Fibroblast of lung (primary cell): ENCODE measurements around the gene NYNRIN. TPM values are rescaled to one million over a fixed set of nuclear protein-coding genes. Genes with fewer than 3 reads are reported as not detected.

Experiments
- DNase-seq, 2 donors: peaks; one replicate each; pipeline versions ENCODE4 v3.0.0 to v3.0.0-alpha.2; 2010; ENCODE audit warnings: low read depth in 2 of 2
- H2AFZ ChIP-seq: 2 replicates; pipeline ENCODE4 v1.5.1; 2012; ENCODE audit warnings: low read length, control low read depth, inconsistent platforms
- H3K27ac ChIP-seq: 2 replicates; pipeline ENCODE4 v1.5.1; 2011; ENCODE audit warnings: low read length, control low read depth; ENCODE audit not compliant: insufficient read depth
- H3K27me3 ChIP-seq: 2 replicates; pipeline ENCODE4 v1.5.1; 2011; ENCODE audit warnings: mild to moderate bottlenecking, low read length; ENCODE audit not compliant: control insufficient read depth, insufficient read depth
- H3K36me3 ChIP-seq: 2 replicates; pipeline ENCODE4 v1.5.1; 2011; ENCODE audit warnings: low read length; ENCODE audit not compliant: control insufficient read depth, insufficient read depth
- H3K4me1 ChIP-seq: 2 replicates; pipeline ENCODE4 v1.5.1; 2011; ENCODE audit warnings: low read length; ENCODE audit not compliant: control insufficient read depth, insufficient read depth; ENCODE audit errors: extremely low read depth
- H3K4me2 ChIP-seq: 2 replicates; pipeline ENCODE4 v1.5.1; 2011; ENCODE audit warnings: low read length, control low read depth; ENCODE audit not compliant: insufficient read depth; ENCODE audit errors: extremely low read depth
- H3K4me3 ChIP-seq, 4 experiments: fragments of 200-600 bp in 1 of 4; sonication (generic) in 1 of 4; replicated peaks in 1 of 4; 2 replicates each; pipeline ENCODE4 v1.5.1; 2011 to 2016; ENCODE audit warnings: low read length in 4 of 4, low read depth in 3 of 4, mild to moderate bottlenecking in 3 of 4, control low read depth in 2 of 4, inconsistent platforms in 1 of 4, mixed read lengths in 1 of 4; ENCODE audit not compliant: insufficient read depth in 1 of 4; ENCODE audit errors: control extremely low read depth in 1 of 4
- H3K79me2 ChIP-seq: 2 replicates; pipeline ENCODE4 v1.5.1; 2012; ENCODE audit warnings: mild to moderate bottlenecking, low read length, inconsistent platforms; ENCODE audit not compliant: control insufficient read depth, insufficient read depth
- H3K9ac ChIP-seq: 2 replicates; pipeline ENCODE4 v1.5.1; 2011; ENCODE audit warnings: mild to moderate bottlenecking, low read length, control low read depth; ENCODE audit not compliant: insufficient read depth
- H3K9me3 ChIP-seq: 2 replicates; pipeline ENCODE4 v1.5.1; 2012; ENCODE audit warnings: low read depth, low read length; ENCODE audit not compliant: control insufficient read depth, insufficient read depth
- H4K20me1 ChIP-seq: 2 replicates; pipeline ENCODE4 v1.5.1; 2011; ENCODE audit warnings: low read length; ENCODE audit not compliant: control insufficient read depth, insufficient read depth; ENCODE audit errors: extremely low read depth
- CTCF ChIP-seq, 2 donors: IDR thresholded peaks in 1 of 2; conservative IDR thresholded peaks in 1 of 2; 1 replicate in 1 of 2; 2 replicates in 1 of 2; pipeline ENCODE4 v1.5.1; 2011 to 2012; ENCODE audit warnings: low read length in 2 of 2, control low read depth in 1 of 2, inconsistent platforms in 1 of 2, low read depth in 1 of 2, mild to moderate bottlenecking in 1 of 2
- EZH2 ChIP-seq: IDR thresholded peaks from 2 replicates; pipeline ENCODE4 v1.5.1; 2012; ENCODE audit warnings: low read length, control low read depth, mild to moderate bottlenecking; ENCODE audit errors: missing control alignments
- polyA plus RNA-seq, 2 donors: library from polyadenylated mRNA; depleted of rRNA in 1 of 2; stranded (reverse) in 1 of 2; unstranded in 1 of 2; fragments of >200 nt; gene quantifications; 2 replicates each; pipeline ENCODE4 v1.2.1, GENCODE V29; 2011 to 2012; ENCODE audit warnings: missing spikeins in 1 of 2
- total RNA-seq: library from RNA; depleted of rRNA; stranded (reverse); fragments of >200 nt; gene quantifications from 2 replicates; pipeline ENCODE4 v1.2.1, GENCODE V29; 2014

The NYNRIN gene
- total and polyA plus RNA-seq, 2 donors (not counting 1 experiment from before 2014, with no cell fraction given): 7.7 to 16.2 TPM

- TF ChIP-seq CTCF (conservative IDR thresholded peaks at IDR 0.05 in 1 of 2, IDR thresholded peaks at IDR 0.05 in 1 of 2; ENCODE audit: low read depth in 1 of 2, low read length in 2 of 2) (no peak), EZH2 (no peak)
- Histone ChIP-seq H3K9ac (no peak overlapping the region), H4K20me1 (no peaks in the 10 kb centered on the region), H3K4me2 (no peak overlapping the region), H2AFZ (no peak overlapping the region), H3K79me2 (no peaks in the 10 kb centered on the region), H3K27ac (no peak overlapping the region), H3K27me3 (no peaks in the 10 kb centered on the region), H3K36me3 (peaks cover 32% of the 10 kb centered on the region), H3K4me1 (no peaks in the 10 kb centered on the region), H3K9me3 (no peaks in the 10 kb centered on the region), H3K4me3 (no peak overlapping the region)
- DNase-seq: no peak
These were observed 21.1 kb upstream of the NYNRIN start for GRCh38 chr14:24377657-24378056.

GRCh38 chr14:24378327-24378726 is 20.5 kb upstream of the NYNRIN start:
- H4K20me1 ChIP-seq: no peaks in the 10 kb centered on the region
- no peaks in the 10 kb centered on the region for H3K79me2 ChIP-seq
- peaks cover 28% of the 10 kb centered on the region for H3K36me3 ChIP-seq
- no peaks in the 10 kb centered on the region for H3K4me1 ChIP-seq
- no peak for TF ChIP-seq EZH2
- TF ChIP-seq CTCF (conservative IDR thresholded peaks at IDR 0.05 in 1 of 2, IDR thresholded peaks at IDR 0.05 in 1 of 2; ENCODE audit: low read depth in 1 of 2, low read length in 2 of 2): no peak
- no peak overlapping the region for H3K27ac ChIP-seq
- no peak overlapping the region for H3K4me3 ChIP-seq
- H3K9me3 ChIP-seq: no peaks in the 10 kb centered on the region
- no peak overlapping the region for H3K9ac ChIP-seq
- no peak for DNase-seq
- no peak overlapping the region for H2AFZ ChIP-seq
- no peak overlapping the region for H3K4me2 ChIP-seq
- H3K27me3 ChIP-seq: no peaks in the 10 kb centered on the region

- Histone ChIP-seq H3K79me2 (no peaks in the 10 kb centered on the region), H3K4me3 (no peak overlapping the region), H2AFZ (no peak overlapping the region), H3K36me3 (peaks cover 23% of the 10 kb centered on the region), H3K27me3 (no peaks in the 10 kb centered on the region), H3K9me3 (no peaks in the 10 kb centered on the region), H3K9ac (no peak overlapping the region), H4K20me1 (no peaks in the 10 kb centered on the region), H3K4me2 (no peak overlapping the region), H3K4me1 (no peaks in the 10 kb centered on the region), H3K27ac (no peak overlapping the region)
- TF ChIP-seq EZH2 (no peak), CTCF (conservative IDR thresholded peaks at IDR 0.05 in 1 of 2, IDR thresholded peaks at IDR 0.05 in 1 of 2; ENCODE audit: low read depth in 1 of 2, low read length in 2 of 2) (no peak)
- DNase-seq: no peak
These were observed 19.6 kb upstream of the NYNRIN start for GRCh38 chr14:24378981-24379906.
